ENCODE measurements around the gene DCAF6.

DCAF6 gene

DNA sequence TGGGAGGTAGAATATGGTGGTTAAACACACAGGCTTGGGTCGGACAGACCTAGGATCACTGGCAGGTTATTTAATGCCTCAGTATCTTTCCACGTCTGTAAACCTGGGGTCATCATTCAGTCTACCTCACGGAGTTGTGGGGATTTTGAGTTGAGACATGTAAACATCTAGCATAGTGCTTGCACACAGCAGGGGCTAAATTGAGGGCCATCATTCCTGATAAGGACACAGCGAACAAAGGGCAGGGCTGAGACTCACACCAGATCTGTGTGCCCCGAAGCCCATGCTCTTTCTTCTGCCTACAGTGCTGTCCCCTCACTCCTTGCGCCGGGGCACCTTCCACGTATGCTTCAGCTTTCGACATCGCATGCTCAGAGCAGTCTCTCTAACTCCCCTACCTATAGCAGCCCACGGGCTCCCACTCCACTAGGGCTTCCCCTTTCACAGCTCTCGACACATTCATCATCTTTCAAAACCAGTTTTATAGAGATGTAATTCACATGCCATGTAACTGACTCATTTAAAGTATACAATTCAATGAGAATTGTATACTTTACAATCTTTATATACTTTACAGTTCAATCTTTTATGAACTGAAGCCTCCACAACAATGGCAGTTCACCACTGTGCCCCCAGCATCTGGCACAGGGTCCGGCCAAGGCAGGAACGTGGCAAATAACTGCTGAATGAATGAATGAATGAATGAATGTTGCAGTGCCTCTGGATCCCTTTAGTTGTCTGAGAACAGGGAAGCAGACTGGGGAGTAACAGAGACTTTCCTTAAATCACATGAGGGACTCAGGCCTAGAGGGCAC lies 152.2 kb downstream of the DCAF6 start:
- DNase-seq: no peak

DNA sequence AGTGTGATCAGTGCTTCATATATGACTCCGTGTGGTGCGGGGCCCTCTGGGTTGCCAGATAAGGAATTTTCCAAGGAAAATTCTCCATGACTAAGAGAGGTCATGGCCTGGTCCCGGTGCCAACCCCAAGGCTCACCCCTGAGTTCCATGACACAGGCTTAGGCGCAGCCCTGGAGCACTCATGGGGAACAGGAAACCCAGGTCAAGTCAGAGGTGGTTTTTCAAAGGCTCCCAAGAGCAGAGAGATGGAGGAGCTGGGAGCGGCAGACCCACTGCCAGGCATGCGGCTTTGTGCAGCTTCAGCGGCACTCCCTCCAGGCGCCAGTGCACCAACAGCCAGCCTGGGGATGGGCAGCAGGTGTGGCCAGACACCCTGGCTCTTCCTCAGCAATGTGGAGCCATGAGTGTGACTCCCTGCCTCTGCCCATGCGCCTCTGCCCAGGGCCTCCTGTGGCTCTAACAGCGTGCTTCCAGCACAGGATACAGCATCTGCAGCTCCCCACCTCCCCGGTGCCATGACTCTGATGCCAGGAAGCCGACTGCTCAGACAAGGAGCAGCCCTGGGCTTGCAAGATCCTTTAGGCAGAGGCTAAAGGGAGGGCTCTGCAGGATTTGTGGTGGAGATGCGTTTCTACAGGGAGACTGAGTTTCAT lies 153.0 kb downstream of the DCAF6 start:
- DNase-seq: no peak

DNA sequence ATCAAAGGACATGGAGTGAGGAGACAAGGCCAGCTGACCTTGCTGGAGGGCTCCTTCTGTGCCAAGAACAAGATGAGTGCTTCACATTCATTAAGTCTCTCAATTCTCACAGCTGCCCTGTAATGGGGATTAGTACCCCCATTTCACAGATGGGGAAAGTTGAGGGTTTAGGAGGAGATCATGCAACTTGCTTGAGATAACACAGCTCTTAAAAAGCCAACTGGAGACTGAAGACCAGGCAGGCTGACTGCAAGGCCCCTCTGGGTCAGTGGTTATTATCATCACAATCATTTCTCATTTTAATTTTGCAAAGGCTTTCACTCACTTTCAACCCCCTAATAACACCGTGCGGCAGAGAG lies 153.5 kb downstream of the DCAF6 start:
- DNase-seq: no peak

DNA sequence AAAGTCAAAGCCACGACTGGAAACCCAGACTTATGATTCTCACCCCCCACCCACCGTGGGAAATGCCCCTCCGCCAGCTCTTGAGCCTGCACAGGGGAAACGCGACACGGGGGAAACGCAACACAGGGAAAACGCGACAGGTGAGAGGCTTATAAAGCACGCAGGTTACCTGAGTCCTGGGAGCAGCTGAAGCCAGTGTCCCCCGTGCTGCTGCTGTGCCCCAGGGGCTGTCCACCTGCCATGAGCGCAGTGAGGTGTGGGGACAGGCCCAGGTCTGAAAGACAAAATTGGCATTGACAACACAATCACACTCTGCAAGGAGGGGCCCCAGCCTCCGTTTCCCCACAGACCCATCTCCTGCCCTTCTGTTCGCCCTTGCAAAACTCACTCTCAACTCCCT lies 153.9 kb downstream of the DCAF6 start:
- no peak for DNase-seq

DNA sequence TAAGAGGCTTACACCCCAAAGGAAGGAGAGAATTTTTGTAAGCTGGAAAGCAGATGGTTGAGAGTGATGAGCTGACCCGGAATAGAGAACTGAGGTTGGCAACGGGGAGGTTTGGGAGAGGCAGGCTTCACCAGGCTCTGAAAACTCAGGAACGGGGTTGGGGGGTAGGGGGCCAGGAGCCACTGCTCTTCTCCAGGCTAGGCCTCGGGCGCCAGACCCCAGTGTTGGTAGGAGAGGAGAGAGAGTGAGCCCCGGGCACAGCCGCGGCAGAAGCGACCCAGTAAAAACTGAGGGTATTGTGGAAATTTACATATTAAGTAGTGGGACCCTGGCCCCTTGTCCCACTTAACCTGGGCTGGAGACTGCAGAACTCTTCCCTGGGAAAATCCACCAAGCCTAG lies 154.6 kb downstream of the DCAF6 start:
- DNase-seq: no peak

DNA sequence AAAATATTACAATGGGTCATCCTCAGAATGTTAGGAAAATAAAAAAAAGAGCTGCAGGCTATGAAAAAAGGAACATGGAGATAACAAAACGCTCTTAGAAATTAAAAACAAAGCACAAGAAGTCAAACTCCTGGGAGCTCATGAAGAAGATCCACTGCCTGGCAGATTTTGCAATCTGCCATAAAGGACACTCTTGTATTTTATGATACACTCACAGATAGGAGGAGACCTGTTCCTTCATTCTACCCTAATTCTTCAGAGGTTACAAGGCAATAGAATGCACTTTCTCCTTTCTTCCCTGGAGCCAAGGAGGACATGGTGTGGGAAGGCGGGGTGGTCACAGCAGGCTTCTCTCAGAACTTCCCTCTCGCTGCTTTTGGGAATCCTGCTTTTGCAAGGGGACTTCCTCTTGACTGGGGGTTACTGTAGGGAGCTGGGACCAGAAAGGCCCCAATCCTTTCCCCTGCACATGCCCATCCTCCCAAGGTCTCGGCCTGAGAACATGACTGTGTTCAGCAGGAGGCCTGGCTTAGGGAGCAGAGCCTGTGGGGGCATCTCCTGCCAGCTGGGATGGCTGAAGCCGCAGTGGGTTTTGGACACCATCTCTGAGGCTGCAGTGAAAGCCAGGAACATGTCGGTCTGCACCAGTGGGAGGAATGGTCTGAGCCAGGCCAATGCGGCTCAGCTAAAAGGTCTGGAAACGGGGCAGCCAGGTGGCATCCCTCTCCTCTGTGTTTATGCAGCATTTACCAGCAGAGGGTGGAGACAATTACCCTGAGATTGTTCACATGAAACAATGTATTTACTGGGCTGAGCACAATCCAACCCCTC lies 155.5 kb downstream of the DCAF6 start:
- DNase-seq: no peak

DNA sequence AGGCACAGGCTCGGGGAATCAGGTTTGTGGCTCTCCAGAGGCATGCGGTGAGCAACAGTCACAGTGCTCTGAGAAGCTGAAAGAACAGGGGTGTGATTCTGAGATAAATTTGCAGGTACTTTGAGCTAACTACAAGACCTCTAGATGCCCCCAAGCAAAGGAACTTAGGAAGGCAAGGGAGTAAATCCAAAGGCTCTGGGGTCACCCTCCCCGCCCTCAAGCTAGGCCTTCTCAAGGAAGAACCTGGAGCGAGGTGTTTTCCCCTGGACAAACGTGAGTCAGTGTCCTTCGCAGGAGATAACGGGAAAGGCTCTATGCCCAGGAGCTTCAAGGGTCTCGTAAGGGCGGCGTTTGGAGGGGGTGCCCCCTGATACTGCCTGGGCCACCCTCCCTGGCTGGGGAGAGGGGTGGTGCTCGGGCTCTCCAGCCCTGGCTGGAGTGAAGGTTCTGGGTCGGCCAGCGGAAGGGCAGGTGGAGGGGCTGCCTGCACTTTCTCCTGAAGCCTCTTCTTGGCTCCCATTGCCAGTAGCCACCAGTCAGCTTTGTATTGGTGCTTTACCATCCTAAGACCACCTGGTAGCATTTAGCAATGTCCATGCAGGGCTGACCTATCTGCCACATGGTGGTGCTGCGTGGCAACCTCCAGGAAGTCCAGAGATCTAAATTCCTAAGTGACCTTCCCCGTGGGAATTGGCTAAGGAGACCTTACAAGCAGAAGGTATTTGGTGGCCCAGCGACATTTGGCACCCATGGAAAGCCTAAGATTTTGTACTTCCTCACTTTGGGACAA lies 156.3 kb downstream of the DCAF6 start:
- no peak for DNase-seq

DNA sequence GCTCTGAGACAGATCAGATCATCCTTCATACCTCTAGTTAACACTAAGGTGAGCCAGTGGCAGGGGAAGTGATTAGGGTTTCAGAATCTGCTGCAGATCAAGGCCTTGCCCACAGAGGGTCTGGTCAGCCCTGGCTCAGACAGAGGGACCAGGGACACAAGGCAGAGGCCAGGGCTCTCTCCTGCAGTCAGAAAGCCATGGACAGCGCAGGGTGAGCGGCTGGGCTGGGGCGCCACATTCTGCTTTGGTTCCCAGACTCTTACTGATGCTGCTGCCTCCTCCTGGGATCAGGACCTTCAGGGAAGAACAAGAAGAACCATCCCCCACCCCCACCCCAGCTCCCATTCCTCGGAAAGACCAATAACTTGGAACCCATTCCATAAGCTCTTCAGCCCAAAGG lies 157.1 kb downstream of the DCAF6 start:
- DNase-seq: no peak

DNA sequence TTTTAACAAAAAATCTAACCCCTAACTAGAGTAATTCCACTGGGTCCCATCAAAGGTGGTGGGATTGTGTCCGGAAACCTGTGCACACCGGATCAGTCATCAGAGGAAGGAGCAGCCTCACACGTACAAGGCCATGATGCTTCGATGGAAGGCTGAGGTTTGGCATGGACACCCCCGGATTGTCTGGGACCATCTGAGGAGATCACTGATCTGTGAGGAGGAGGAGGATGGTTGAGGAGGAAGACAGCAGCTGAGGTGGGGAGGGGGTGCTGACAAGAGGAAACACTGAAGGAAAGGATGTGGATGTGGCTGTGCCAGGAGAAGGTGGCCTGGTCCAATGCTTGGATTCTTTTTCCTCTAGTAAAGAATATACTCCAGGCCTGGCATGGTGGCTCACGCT lies 159.0 kb downstream of the DCAF6 start:
- DNase-seq: no peak

DNA sequence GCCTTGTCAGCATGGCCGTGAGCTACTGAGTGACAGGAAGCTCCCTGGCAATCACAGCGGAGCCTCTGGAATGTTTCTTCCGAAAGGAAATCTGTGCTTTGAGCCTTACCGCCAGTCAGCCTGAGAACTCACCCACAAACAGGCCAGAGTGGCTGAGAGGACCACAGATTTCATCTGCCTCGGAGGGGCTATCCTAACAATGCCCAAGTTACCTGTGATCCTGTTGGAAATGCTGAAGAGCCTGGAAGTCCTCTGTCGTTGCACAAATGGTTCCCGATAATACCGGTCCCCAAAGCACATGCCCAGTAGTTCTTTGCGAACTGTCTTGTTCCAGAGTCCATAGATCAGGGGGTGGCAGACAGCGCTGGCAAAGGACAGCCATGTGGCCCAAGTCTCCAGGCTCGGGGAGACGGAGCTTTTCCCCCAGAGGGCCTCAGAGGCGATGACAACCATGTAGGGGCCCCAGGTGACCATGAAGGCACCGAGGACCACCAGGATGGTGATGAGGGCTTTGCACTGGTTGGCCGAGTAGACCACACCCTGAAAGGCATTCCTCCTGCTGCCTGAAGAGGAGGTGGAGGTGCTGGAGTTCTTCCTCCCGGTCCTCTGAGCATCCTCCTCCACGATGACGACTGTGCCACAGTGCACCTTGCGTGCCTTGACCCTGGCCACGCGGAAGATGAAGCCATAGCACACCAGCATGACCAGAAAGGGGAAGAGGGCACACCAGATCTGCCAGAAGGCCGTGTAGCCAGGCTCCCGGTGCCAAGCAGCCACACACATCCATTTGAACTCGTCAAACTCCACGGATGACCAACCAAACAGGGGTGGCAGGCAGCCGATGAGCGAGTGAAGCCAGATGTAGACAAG lies 160.0 kb downstream of the DCAF6 start:
- no peak for DNase-seq

DNA sequence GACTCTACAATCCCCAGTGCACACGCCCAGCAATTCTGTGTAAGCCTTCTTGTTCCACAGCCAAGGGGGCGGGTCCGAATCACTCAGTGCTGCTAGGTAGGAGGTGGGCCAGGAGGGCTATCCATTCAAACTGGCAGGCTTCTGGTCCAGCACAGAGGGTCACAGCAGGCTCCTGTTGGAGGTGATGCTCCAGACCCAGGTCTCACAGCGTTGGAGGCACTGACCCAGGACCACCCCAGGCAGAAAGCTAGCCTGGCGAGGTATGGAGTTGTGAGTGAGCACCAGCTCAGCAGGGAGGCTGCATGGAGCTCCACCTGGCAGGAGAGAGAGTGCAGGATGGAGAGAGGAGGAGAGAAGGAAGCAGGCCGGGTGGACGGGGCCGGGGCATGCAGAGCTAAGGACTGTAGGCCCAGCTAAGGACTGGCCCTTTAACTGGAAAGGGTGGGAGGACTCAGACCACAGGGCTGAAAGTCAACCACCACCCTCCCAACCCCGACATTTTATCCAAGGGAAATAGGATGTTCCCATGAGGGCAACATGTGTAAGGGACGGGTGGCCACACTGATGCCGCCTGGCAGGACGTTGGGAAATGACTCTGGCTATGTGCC lies 161.5 kb downstream of the DCAF6 start:
- no peak for DNase-seq

DNA sequence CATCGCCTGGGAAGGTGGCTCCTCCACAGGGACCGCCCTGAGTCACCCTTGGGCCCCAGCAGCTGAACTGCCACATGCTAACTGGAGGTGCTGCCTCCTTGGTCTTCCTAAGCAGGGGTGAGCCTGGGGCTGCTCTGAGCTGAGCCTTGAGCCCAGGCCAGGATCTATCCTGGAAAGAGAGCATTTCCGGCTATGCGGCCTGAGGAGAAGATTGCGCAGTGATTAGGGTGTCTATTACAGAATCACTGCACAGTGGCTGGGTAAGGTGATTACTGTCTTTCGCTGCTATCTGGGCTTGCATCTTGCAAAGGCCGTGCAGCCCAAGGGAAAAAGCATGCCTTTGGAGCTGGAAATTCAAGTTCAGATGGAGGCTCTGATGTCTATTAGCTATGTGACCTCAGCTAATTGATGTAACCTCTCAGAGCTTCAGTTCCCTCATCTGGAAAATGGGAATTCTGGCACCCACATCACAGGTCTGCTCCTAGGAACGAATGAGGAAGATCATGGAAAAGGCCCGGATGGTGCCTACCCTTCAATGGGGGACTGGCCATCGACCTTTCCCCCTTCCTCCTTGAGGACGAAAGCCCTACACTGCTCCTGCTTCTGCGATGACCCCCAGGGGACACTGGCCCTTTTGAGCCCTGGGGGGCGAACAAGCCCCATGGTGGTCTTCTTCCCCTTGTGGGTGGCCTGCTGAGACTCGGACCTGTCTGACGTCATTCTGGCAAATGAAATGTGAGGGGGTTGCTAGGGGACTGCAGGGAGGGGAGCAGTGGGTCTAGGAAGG lies 162.2 kb downstream of the DCAF6 start:
- DNase-seq: no peak

DNA sequence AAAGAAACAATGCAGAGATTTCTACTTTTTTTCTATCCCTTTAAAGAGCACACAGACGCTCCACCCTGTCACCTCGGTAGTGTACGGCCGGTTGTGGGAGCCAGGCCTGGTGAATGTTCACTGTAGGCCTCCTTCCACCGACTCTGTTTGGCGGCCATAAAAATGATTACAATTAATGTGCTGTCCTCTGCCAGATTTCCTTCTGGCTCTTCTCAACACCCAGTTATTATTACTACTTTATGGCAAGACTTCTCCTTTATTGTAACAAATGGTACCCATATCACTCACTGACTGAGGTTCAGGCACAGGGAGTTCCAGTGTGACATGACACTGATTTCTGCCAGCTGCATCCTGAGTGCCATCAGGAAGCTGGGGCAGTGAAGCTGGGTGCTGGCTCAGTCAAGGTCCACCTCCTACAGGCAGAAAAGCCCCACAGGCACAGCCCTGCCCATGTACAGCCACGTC lies 162.9 kb downstream of the DCAF6 start:
- no peak for DNase-seq

DNA sequence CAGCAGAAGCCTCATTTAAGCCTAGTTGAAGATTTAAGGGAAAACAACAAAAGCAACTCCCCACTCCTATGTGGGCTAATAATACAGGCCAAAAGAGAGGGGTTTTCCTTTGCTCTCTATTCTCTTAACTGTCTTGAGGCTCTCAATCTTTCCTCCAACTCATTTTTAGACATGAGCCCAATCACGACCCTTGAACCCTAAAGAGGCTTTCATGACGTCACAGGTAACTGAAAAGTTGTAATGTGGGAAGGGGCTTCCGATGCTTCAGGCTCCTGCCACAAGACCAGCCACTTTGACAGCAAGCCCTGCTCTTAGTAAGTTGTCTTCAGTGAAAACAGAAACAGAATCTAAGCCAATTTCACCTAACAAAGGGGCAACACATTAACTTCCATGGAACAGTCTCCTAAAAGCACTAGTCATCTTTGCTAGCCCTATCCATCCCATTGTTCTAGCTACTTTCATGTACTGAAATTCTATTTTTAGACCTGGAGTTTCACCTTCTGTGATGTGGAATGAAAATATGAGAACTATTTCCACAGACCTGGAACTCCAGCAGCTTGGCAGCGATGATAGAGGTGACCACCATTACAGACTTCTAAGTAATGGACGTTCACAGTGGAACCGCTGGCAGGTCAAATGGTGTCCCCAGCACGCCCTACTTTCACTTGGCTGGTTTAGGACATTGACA lies 164.0 kb downstream of the DCAF6 start:
- no peak for DNase-seq

DNA sequence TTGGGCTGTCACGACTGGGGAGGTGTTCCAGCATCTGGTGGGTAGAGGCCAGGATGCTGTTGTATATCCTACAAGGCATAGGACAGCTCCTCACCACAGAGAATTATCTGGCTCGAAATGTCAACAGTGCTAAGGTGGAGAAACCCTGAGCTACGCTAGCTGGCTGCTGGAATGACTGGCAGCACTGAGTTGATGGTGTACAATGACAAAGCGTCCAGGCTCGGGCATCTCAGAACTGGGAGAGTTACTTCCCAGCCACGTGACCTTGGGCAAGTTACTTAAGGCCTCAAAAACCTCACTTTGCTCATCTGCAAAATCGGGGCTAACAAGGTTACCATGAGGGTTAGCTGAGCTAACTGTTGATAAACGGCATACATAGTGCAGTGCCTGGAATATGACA lies 164.9 kb downstream of the DCAF6 start:
- no peak for DNase-seq

DNA sequence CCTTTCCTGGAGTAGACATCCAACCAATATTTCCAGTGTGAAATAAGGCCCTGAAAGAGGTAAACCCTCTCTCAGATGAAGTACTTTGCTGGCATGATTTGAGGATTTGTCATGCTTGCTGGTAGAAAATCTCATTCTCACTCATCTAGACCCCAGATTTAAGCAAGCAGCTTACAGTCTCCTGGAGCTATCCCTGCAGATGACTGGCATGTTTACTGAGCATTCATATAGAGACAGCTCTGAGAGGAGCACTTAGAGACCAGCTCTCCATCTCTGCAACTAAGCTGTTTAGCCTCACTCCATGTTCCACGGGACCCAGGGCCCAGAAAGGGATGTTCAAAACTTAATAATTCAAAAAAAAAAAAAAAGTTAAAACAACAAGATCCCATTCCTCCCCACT lies 166.0 kb downstream of the DCAF6 start:
- no peak for DNase-seq

DNA sequence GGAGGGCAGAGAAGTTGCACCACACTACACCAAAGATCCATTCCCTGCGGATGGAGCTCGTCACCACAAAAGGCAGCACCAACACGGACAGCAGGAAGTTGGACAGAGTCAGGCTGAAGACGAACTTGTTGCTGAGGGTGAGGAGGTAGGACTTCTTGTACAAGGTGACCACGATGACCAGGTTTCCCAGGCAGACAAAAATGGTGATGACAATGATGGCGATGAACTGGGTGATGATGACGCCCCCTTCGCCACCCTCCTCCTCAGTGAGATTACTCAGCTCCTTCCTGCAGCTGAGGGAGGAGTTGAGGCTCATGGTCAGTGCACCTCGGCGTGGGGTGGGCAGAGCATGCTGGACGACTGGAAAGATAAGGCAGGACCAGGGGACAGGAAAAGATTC lies 168.1 kb downstream of the DCAF6 start:
- DNase-seq: no peak

DNA sequence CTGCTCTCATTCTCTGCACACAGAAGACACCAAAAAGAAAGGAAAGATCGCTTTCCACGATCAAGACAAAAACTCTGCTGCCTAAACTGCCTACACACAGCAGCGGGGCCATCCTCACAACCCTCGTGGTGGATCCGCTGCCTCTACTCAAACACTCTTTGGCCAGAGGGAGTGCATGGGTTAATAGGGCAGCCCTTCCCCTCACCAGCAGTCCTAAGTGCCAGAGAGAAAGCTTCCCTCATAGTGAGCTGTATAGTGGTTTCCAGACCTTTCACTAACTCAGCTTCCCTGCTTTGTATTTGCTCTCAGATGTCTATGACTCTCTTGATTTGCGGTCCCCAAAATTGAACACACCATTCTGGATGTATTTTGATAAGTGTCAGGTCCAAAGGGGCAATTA lies 169.4 kb downstream of the DCAF6 start:
- no peak for DNase-seq

DNA sequence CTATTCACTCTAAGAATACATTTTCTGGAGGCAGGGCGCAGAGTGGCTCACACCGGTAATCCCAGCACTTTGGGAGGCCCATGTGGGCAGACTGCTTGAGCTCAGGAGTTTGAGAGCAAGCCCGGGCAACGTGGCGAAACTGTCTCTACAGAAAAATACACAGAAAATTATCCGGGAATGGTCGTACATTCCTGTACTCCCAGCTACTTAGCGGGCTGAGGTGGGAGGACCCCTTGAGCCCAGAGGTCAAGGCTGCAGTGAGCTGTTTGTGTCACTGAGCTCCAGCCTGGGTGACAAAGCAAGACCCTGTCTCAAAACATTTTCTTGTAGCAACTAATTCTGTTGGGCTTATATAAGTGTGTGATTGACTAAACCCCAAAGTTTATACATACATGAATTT lies 169.8 kb downstream of the DCAF6 start:
- no peak for DNase-seq
